GM23248 (cell line): Measurements from ENCODE around the gene SNTG2. TPM values are rescaled to one million over a fixed set of nuclear protein-coding genes. Genes with fewer than 3 reads are reported as not detected.

ENCODE experiments used
- DNase-seq: peaks from one replicate; pipeline ENCODE4 v3.0.0-alpha.2; 2015
- H2AFZ ChIP-seq: fragments of 200-600 bp; sonication (generic); 2 replicates; pipeline ENCODE4 v1.6.1; 2016; ENCODE audit warnings: antibody characterized with exemption
- H3F3A ChIP-seq: fragments of 200-600 bp; sonication (generic); 2 replicates; pipeline ENCODE4 v1.6.1; 2016; ENCODE audit warnings: mild to moderate bottlenecking, antibody characterized with exemption, mixed run types; ENCODE audit not compliant: insufficient read depth
- H3K27ac ChIP-seq: fragments of 200-600 bp; sonication (generic); 2 replicates; pipeline ENCODE4 v1.5.1; 2016; ENCODE audit warnings: mild to moderate bottlenecking
- H3K27me3 ChIP-seq: fragments of 200-600 bp; sonication (generic); replicated peaks from 2 replicates; pipeline ENCODE4 v1.6.1; 2016; ENCODE audit warnings: mild to moderate bottlenecking; ENCODE audit not compliant: insufficient read depth
- H3K36me3 ChIP-seq: fragments of 200-600 bp; sonication (generic); 2 replicates; pipeline ENCODE4 v1.6.1; 2016; ENCODE audit warnings: low read depth, mild to moderate bottlenecking
- H3K4me1 ChIP-seq: fragments of 200-600 bp; sonication (generic); 2 replicates; pipeline ENCODE4 v1.6.1; 2016; ENCODE audit warnings: mild to moderate bottlenecking; ENCODE audit not compliant: insufficient read depth
- H3K4me2 ChIP-seq: fragments of 200-600 bp; sonication (generic); one replicate; pipeline ENCODE4 v1.6.1; 2016; ENCODE audit warnings: mild to moderate bottlenecking; ENCODE audit not compliant: unreplicated experiment
- H3K4me3 ChIP-seq: fragments of 200-600 bp; sonication (generic); 2 replicates; pipeline ENCODE4 v1.5.1; 2016; ENCODE audit warnings: mild to moderate bottlenecking
- H3K79me2 ChIP-seq: fragments of 200-600 bp; sonication (generic); 2 replicates; pipeline ENCODE4 v1.6.1; 2016; ENCODE audit warnings: mild to moderate bottlenecking; ENCODE audit not compliant: insufficient read depth
- H3K9ac ChIP-seq: fragments of 200-600 bp; sonication (generic); 2 replicates; pipeline ENCODE4 v1.6.1; 2016; ENCODE audit warnings: mild to moderate bottlenecking
- H3K9me2 ChIP-seq: fragments of 200-600 bp; sonication (generic); 2 replicates; pipeline ENCODE4 v1.6.1; 2016; ENCODE audit warnings: mixed run types, mild to moderate bottlenecking, moderate library complexity; ENCODE audit not compliant: insufficient read depth
- H3K9me3 ChIP-seq: fragments of 200-600 bp; sonication (generic); one replicate; pipeline ENCODE4 v1.6.1; 2017; ENCODE audit warnings: low read depth
- H4K20me1 ChIP-seq: fragments of 200-600 bp; sonication (generic); 2 replicates; pipeline ENCODE4 v1.6.0; 2016; ENCODE audit not compliant: insufficient read depth
- EZH2 ChIP-seq: fragments of 200-600 bp; sonication (generic); IDR thresholded peaks from 2 replicates; pipeline ENCODE4 v1.6.1; 2018; ENCODE audit warnings: antibody characterized with exemption, mild to moderate bottlenecking; ENCODE audit not compliant: insufficient read depth, poor library complexity, severe bottlenecking
- EZH2phosphoT487 ChIP-seq: fragments of 200-600 bp; sonication (generic); IDR thresholded peaks from 2 replicates; pipeline ENCODE4 v1.6.1; 2018; ENCODE audit warnings: antibody characterized with exemption, moderate library complexity, mild to moderate bottlenecking, low read depth; ENCODE audit not compliant: insufficient read depth
- WGBS, 2 experiments: methylation state at CpG; one replicate each; pipeline ENCODE4 v1.1.6; 2015 to 2017; ENCODE audit warnings: low lambda C conversion rate in 2 of 2, low coverage in 1 of 2; ENCODE audit errors: missing lambda C conversion rate in 2 of 2; 5-methylcytosine and 5-hydroxymethylcytosine counted together
- in situ Hi-C: fragments of 300-500 bp; cut with MboI; formaldehyde crosslinking; loops from 2 replicates; pipeline ENCODE4 v1.15.0; 2020
- polyA plus RNA-seq: library from polyadenylated mRNA; unstranded; fragments of >200 nt; fragmentation: Nextera tagmentation; extraction: Ambion mirVana; gene quantifications from 2 replicates; pipeline ENCODE4 v1.2.1, GENCODE V29; 2016
- total RNA-seq: library from RNA; depleted of rRNA; stranded (reverse); fragments of >200 nt; shearing (Covaris generic); gene quantifications from 2 replicates; pipeline ENCODE4 v1.2.3, GENCODE V29; 2014

SNTG2 gene
- total and polyA plus RNA-seq, 2 experiments from 2014 or later: not detected

- Histone ChIP-seq H3K9me3 (no peaks in the 10 kb centered on the region), H3K4me2 (no peak overlapping the region), H4K20me1 (no peaks in the 10 kb centered on the region), H3K9ac (no peak overlapping the region), H3K27ac (no peak overlapping the region), H3K4me1 (no peaks in the 10 kb centered on the region), H3K36me3 (no peaks in the 10 kb centered on the region), H3K79me2 (no peaks in the 10 kb centered on the region), H3K4me3 (no peak overlapping the region), H3K9me2 (no peaks in the 10 kb centered on the region), H3K27me3 (no peaks in the 10 kb centered on the region), H3F3A (no peaks in the 10 kb centered on the region), H2AFZ (no peak overlapping the region)
- DNase-seq: no peak
- in situ Hi-C loops: no loop called here
- WGBS, 2 experiments: 54 to 60% methylated on average over 15 of the region's 15 CpGs
- TF ChIP-seq EZH2: no peak
- no peak for TF ChIP-seq EZH2phosphoT487
These were observed 219.6 kb downstream of the SNTG2 start for GRCh38 chr2:1170241-1170640.

- H3K4me1 ChIP-seq: no peaks in the 10 kb centered on the region
- WGBS, 2 experiments: 30 to 35% methylated on average over 5 of the region's 5 CpGs
- no peak overlapping the region for H3K27ac ChIP-seq
- no peaks in the 10 kb centered on the region for H4K20me1 ChIP-seq
- H3K4me2 ChIP-seq: no peak overlapping the region
- no peaks in the 10 kb centered on the region for H3K79me2 ChIP-seq
- H3K9ac ChIP-seq: no peak overlapping the region
- no peak overlapping the region for H2AFZ ChIP-seq
- no peaks in the 10 kb centered on the region for H3K9me2 ChIP-seq
- no peak overlapping the region for H3K4me3 ChIP-seq
- no peaks in the 10 kb centered on the region for H3F3A ChIP-seq
- no peak for DNase-seq
- no peaks in the 10 kb centered on the region for H3K36me3 ChIP-seq
- TF ChIP-seq EZH2 (no peak), EZH2phosphoT487 (no peak)
- H3K9me3 ChIP-seq: no peaks in the 10 kb centered on the region
- in situ Hi-C loops: no loop called here
- no peaks in the 10 kb centered on the region for H3K27me3 ChIP-seq
These were observed 220.1 kb downstream of the SNTG2 start for GRCh38 chr2:1170711-1171110.

GRCh38 chr2:1173528-1173927 lies 222.9 kb downstream of the SNTG2 start:
- H3F3A ChIP-seq: no peaks in the 10 kb centered on the region
- H3K79me2 ChIP-seq: no peaks in the 10 kb centered on the region
- H4K20me1 ChIP-seq: no peaks in the 10 kb centered on the region
- no peak overlapping the region for H2AFZ ChIP-seq
- no peak overlapping the region for H3K4me3 ChIP-seq
- no peaks in the 10 kb centered on the region for H3K4me1 ChIP-seq
- no peak overlapping the region for H3K9ac ChIP-seq
- WGBS, 2 experiments: 15 to 22% methylated on average over 5 of the region's 5 CpGs
- no peak overlapping the region for H3K4me2 ChIP-seq
- TF ChIP-seq EZH2phosphoT487: no peak
- TF ChIP-seq EZH2: no peak
- H3K27ac ChIP-seq: no peak overlapping the region
- H3K27me3 ChIP-seq: no peaks in the 10 kb centered on the region
- no peaks in the 10 kb centered on the region for H3K9me3 ChIP-seq
- in situ Hi-C loops: no loop called here
- H3K9me2 ChIP-seq: no peaks in the 10 kb centered on the region
- no peaks in the 10 kb centered on the region for H3K36me3 ChIP-seq
- no peak for DNase-seq

GRCh38 chr2:1181893-1182292 lies 231.2 kb downstream of the SNTG2 start:
- Histone ChIP-seq H4K20me1 (no peaks in the 10 kb centered on the region), H3F3A (no peaks in the 10 kb centered on the region), H3K27me3 (no peaks in the 10 kb centered on the region), H3K4me1 (no peaks in the 10 kb centered on the region), H3K4me3 (no peak overlapping the region), H3K4me2 (no peak overlapping the region), H2AFZ (no peak overlapping the region), H3K9me3 (no peaks in the 10 kb centered on the region), H3K9ac (no peak overlapping the region), H3K36me3 (no peaks in the 10 kb centered on the region), H3K27ac (no peak overlapping the region), H3K79me2 (no peaks in the 10 kb centered on the region), H3K9me2 (no peaks in the 10 kb centered on the region)
- DNase-seq: no peak
- in situ Hi-C loops: no loop called here
- 59 to 74% methylated on average over 3 of the region's 3 CpGs for WGBS, 2 experiments
- no peak for TF ChIP-seq EZH2
- TF ChIP-seq EZH2phosphoT487: no peak

GRCh38 chr2:1183300-1183699 lies 232.7 kb downstream of the SNTG2 start:
- 13 to 25% methylated on average over 3 of the region's 3 CpGs for WGBS, 2 experiments
- H3K4me3 ChIP-seq: no peak overlapping the region
- H3K9me3 ChIP-seq: no peaks in the 10 kb centered on the region
- H3K36me3 ChIP-seq: no peaks in the 10 kb centered on the region
- H2AFZ ChIP-seq: no peak overlapping the region
- no peak overlapping the region for H3K27ac ChIP-seq
- no peaks in the 10 kb centered on the region for H3K4me1 ChIP-seq
- H3K9ac ChIP-seq: no peak overlapping the region
- no peaks in the 10 kb centered on the region for H3K27me3 ChIP-seq
- no peaks in the 10 kb centered on the region for H3K9me2 ChIP-seq
- no peaks in the 10 kb centered on the region for H4K20me1 ChIP-seq
- TF ChIP-seq EZH2: no peak
- no peak for TF ChIP-seq EZH2phosphoT487
- H3K79me2 ChIP-seq: no peaks in the 10 kb centered on the region
- no peak overlapping the region for H3K4me2 ChIP-seq
- no peaks in the 10 kb centered on the region for H3F3A ChIP-seq
- no peak for DNase-seq
- in situ Hi-C loops: no loop called here
